ENCODE measurements around the gene SMCR8. TPM values are rescaled to one million over a fixed set of nuclear protein-coding genes. Genes with fewer than 3 reads are reported as not detected.

The SMCR8 gene
- total and polyA plus RNA-seq, 10 of the 15 experiments (the other 5 are each of a cell fraction or from before 2014, with no cell fraction given) = 0.52 to 16.4 (median 8.0) TPM

DNA sequence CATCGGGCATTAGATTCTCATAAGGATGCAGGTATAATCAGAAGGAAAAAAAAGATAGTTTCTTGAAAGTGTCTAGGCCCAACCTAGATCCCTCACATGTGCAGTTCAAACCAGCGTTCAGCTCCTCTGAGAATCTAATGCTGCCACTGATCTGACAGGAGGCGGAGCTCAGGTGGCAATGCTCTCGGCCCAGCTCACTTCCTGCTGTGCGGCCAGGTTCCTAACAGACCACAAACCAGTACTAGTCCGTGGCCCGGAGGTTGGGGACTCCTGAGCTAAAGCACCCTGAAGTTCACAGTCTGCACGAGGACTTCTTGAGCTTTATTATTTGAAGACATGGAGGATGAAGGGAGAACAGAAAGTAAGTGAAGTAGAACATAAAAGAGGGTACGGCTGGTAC lies 16.8 kb downstream of the SMCR8 start:
- Histone ChIP-seq H3K4me2 (ENCODE audit: control insufficient read depth, insufficient read depth) (no peak overlapping the region), H3K4me3 (no peak overlapping the region), H3K4me1 (ENCODE audit: control insufficient read depth, insufficient read depth, low read length) (peaks cover 4% of the 10 kb centered on the region; the same call in 1 of the 2 replicates), H3K36me3 (ENCODE audit: control insufficient read depth in 2 of 2, insufficient read depth in 2 of 2, low read length in 1 of 2) (peaks cover 4 to 13% of the 10 kb centered on the region in 2 experiments), H3K79me2 (ENCODE audit: control insufficient read depth, insufficient read depth, low read length) (no peaks in the 10 kb centered on the region), H4K20me1 (ENCODE audit: control insufficient read depth, insufficient read depth) (no peaks in the 10 kb centered on the region), H3K9me3 (replicated peaks; ENCODE audit: control insufficient read depth, insufficient read depth, low read length) (no peaks in the 10 kb centered on the region), H3K9ac (ENCODE audit: control insufficient read depth, insufficient read depth, low read length) (no peak overlapping the region), H3K27ac (ENCODE audit: control insufficient read depth, insufficient read depth) (no peak overlapping the region), H3K27me3 (replicated peaks in 1 of 2; ENCODE audit: control insufficient read depth in 2 of 2, insufficient read depth in 2 of 2, low read length in 1 of 2) (no peaks in the 10 kb centered on the region), H2AFZ (ENCODE audit: control insufficient read depth, low read depth, low read length) (no peak overlapping the region)
- DNase-seq (ENCODE audit: low read depth, low spot score) (no peak), FAIRE-seq (no peak), ATAC-seq (no peak)
- TF ChIP-seq PKNOX1 (IDR thresholded peaks at IDR 0.05) (no peak), ZBTB4 (CRISPR knock-in tag; IDR thresholded peaks at IDR 0.05) (no peak), POU2F2 (IDR thresholded peaks at IDR 0.05; ENCODE audit: borderline replicate concordance, low read depth, low read length) (no peak), SMAD5 (IDR thresholded peaks at IDR 0.05; ENCODE audit: low read depth) (no peak), JUNB (IDR thresholded peaks at IDR 0.05) (no peak), TBL1XR1 (IDR thresholded peaks at IDR 0.05; ENCODE audit: low read depth, low read length) (no peak), MEF2A (IDR thresholded peaks at IDR 0.05; ENCODE audit: insufficient read depth, low read depth, low read length) (no peak)
- CTCF ChIA-PET = no interaction called here
- in situ Hi-C loops (cut with MboI) (no loop called here), intact Hi-C loops (cut with micrococcal nuclease; ENCODE audit: unreplicated experiment) (no loop called here)
- 91% methylated on average over 9 of the region's 9 CpGs for WGBS (ENCODE audit: insufficient coverage, insufficient replicate concordance, low lambda C conversion rate, missing lambda C conversion rate)
- RAD21 ChIA-PET (ENCODE audit: unreplicated experiment) = no interaction called here
- SMC1A ChIA-PET (ENCODE audit: uncharacterized antibody, unreplicated experiment) = no interaction called here
- no TSS peak for BruUV-seq (replicated peaks)
- POLR2A ChIA-PET = no interaction called here
